Gastrocnemius medialis (tissue), 4 donors: ENCODE measurements around the gene MRPL39.

Source experiments
- POLR2A ChIP-seq, 2 donors: fragments of 450-650 bp; IDR thresholded peaks; one replicate each; pipeline ENCODE4 v1.6.1; 2017; ENCODE audit warnings: antibody characterized with exemption in 2 of 2, mild to moderate bottlenecking in 2 of 2, moderate library complexity in 2 of 2
- TF ChIP-seq, protein P1 (sequence below), 5 experiments: fragments of 450-650 bp in 3 of 5; fragments of 200-600 bp in 2 of 5; sonication (generic) in 2 of 5; IDR thresholded peaks in 4 of 5; conservative IDR thresholded peaks in 1 of 5; 1 replicate in 4 of 5; 2 replicates in 1 of 5; pipeline ENCODE4 v1.5.1; 2016 to 2019; ENCODE audit warnings: antibody characterized with exemption in 5 of 5, mild to moderate bottlenecking in 3 of 5, moderate library complexity in 3 of 5

DNA sequence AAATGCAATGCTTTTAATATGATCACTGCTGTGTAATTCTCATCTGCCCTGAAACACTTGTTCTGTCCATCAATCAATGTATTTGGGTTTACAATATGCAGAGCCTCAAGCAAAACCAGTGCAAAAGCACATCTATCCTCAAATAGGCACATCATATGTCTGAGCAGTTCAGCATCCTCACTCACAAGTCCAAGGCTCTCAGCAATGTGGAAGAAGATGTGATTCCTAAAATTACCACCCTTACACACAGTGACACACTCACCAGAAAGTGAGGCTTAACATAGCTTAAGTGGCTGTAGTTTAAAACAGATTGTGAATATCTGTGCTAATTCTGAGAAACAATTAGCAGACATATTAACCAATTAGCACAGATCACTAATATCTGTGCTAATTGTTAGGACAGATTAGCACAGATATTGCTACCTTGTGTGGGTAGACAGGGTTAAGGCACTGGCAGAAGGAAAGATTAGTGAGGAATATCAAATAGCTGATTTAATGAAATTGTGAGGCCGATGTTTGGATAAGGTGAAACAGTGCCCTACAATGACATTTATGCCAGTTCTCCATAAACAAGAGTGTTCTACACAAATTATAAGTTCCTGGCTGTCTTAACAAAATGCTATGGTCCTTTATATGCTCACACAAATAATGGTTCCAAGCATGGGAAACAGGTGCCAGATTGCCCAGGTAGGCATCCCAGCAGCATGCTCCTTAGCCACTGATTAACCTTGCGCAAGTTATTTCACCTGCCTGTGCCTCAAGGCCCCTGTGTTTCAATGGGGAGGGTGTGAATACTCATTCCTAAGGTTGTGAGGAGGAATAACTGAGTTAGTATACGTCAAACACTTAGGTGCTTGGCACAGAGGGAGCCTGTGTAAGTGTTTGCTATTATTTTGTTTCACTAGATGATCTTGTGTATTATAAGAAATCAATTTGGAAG, 41.7 kb downstream of the MRPL39 start:
- TF ChIP-seq, protein P1, sequence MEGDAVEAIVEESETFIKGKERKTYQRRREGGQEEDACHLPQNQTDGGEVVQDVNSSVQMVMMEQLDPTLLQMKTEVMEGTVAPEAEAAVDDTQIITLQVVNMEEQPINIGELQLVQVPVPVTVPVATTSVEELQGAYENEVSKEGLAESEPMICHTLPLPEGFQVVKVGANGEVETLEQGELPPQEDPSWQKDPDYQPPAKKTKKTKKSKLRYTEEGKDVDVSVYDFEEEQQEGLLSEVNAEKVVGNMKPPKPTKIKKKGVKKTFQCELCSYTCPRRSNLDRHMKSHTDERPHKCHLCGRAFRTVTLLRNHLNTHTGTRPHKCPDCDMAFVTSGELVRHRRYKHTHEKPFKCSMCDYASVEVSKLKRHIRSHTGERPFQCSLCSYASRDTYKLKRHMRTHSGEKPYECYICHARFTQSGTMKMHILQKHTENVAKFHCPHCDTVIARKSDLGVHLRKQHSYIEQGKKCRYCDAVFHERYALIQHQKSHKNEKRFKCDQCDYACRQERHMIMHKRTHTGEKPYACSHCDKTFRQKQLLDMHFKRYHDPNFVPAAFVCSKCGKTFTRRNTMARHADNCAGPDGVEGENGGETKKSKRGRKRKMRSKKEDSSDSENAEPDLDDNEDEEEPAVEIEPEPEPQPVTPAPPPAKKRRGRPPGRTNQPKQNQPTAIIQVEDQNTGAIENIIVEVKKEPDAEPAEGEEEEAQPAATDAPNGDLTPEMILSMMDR (IDR thresholded peaks at IDR 0.05 in 4 of 5, conservative IDR thresholded peaks at IDR 0.05 in 1 of 5), result no peak
- TF ChIP-seq POLR2A (IDR thresholded peaks at IDR 0.05), result no peak
